Parathyroid adenoma (tissue), 2 donors: ENCODE data around the gene GOLPH3L.
"Not testable (repeated sequence)": the region's sequence is repeated elsewhere in the genome, so short reads cannot be mapped to it uniquely, and the experiment has no call there.

Source experiments
- H2AFZ ChIP-seq: fragments of 300-600 bp; sonication (generic); one replicate; pipeline ENCODE4 v1.7.0; 2017; ENCODE audit warnings: antibody characterized with exemption, mild to moderate bottlenecking
- H3K27ac ChIP-seq: fragments of 300-600 bp; sonication (generic); one replicate; pipeline ENCODE4 v1.7.0; 2017
- H3K27me3 ChIP-seq: fragments of 300-600 bp; sonication (generic); one replicate; pipeline ENCODE4 v1.7.0; 2017; ENCODE audit warnings: low read length; ENCODE audit not compliant: control insufficient read depth, insufficient read depth
- H3K36me3 ChIP-seq: fragments of 300-600 bp; sonication (generic); one replicate; pipeline ENCODE4 v1.7.0; 2017; ENCODE audit warnings: low read length; ENCODE audit not compliant: control insufficient read depth, insufficient read depth
- H3K4me1 ChIP-seq: fragments of 300-600 bp; sonication (generic); one replicate; pipeline ENCODE4 v1.7.0; 2017; ENCODE audit warnings: control low read depth
- H3K4me2 ChIP-seq: fragments of 300-600 bp; sonication (generic); one replicate; pipeline ENCODE4 v1.7.0; 2017; ENCODE audit warnings: low read length
- H3K4me3 ChIP-seq: fragments of 300-600 bp; sonication (generic); one replicate; pipeline ENCODE4 v1.7.0; 2017; ENCODE audit warnings: low read depth, low read length
- H3K79me2 ChIP-seq: fragments of 300-600 bp; sonication (generic); one replicate; pipeline ENCODE4 v1.7.0; 2017; ENCODE audit warnings: control low read depth
- H3K9ac ChIP-seq: fragments of 300-600 bp; sonication (generic); one replicate; pipeline ENCODE4 v1.7.0; 2017; ENCODE audit warnings: mild to moderate bottlenecking
- H3K9me3 ChIP-seq: fragments of 300-600 bp; sonication (generic); one replicate; pipeline ENCODE4 v1.7.0; 2017; ENCODE audit warnings: low read length; ENCODE audit not compliant: control insufficient read depth
- CTCF ChIP-seq: fragments of 300-600 bp; sonication (generic); IDR thresholded peaks from one replicate; pipeline ENCODE4 v1.7.0; 2017; ENCODE audit warnings: antibody characterized with exemption, mild to moderate bottlenecking
- donor health status: primary hyperparathyroidism.

GOLPH3L gene

DNA sequence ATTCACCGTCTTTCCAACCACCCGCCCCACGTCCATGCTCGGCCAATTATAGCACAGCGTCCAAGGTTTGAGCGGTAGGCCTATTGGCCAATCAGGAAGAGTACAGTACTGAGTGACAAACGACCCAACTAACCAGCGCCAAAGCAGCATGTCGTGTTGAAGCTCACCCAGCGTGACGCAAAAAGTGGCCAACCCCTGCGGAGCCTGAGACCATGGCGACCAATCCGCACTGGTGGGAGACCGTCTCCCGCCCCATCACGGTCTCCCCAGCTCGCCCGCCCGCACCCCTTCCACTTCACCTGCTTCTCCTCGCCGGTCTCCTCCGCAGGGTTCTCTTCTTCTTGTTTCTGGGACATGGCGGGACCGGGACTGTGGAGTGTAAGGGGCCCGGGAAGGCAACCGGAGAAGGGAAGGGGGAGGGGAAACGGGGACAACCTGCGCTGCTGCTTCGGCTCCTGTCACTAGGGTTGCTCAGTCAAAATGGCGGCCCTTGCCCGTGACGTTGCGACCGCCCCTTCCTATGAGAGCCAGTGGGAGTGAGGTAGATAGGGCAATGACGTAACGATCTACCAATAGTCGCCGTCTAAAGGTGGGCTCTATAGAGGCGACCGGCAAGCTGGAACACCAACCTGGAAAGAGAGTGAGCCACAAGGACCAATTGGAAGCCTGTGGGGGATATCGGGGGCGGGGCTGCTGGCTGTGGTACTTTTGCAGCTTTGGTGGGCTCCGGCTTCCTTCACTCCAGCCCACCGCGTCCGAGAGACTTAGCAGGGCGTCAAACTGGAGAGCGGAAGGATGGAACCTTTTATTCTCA lies 67.6 kb downstream of the GOLPH3L start, which contains the start of gene ENSA:
TSS of gene ENSA (minus strand) at position 498 of the 814 bp plus-strand sequence. CDS start at position 356, 142 bp downstream.
- H3K9ac ChIP-seq, result peak within 1 kb of the TSS; percentile 53
- peak within 1 kb of the TSS; percentile 99 for H3K27ac ChIP-seq
- no peaks in the 10 kb centered on the region for H3K27me3 ChIP-seq
- no peak for TF ChIP-seq CTCF
- no peaks in the 10 kb centered on the region for H3K36me3 ChIP-seq
- H3K4me2 ChIP-seq, result peak within 1 kb of the TSS; percentile 99
- peak within 1 kb of the TSS; percentile 93 for H2AFZ ChIP-seq
- peaks cover 9% of the 10 kb centered on the region for H3K79me2 ChIP-seq
- H3K4me1 ChIP-seq, result peaks cover 2% of the 10 kb centered on the region
- H3K4me3 ChIP-seq, result peak within 1 kb of the TSS; percentile 93
- H3K9me3 ChIP-seq, result no peaks in the 10 kb centered on the region

DNA sequence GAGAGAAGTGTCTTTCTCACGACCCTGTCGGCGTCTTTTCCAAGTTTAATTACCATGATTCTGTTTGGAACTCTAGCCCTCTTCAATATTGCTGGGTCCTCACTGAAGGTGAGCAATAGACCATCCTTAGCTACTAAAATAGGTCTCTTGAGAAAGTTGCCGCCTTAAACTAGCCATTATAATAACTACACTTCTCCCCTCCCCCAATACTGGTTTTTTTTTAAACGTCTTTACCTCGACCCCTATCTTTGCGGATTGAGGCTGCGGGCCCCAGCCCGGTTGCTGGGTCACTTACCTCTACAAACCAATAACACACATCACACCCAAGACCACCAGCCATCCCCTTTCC lies 68.2 kb downstream of the GOLPH3L start:
- H3K36me3 ChIP-seq, result no peaks in the 10 kb centered on the region
- H3K27me3 ChIP-seq, result no peaks in the 10 kb centered on the region
- H3K4me3 ChIP-seq, result peak overlapping the region; percentile 93
- no peak overlapping the region for H3K9ac ChIP-seq
- peak overlapping the region; percentile 93 for H2AFZ ChIP-seq
- no peak for TF ChIP-seq CTCF
- peaks cover 9% of the 10 kb centered on the region for H3K79me2 ChIP-seq
- H3K4me1 ChIP-seq, result peaks cover 2% of the 10 kb centered on the region
- no peaks in the 10 kb centered on the region for H3K9me3 ChIP-seq
- H3K4me2 ChIP-seq, result peak overlapping the region; percentile 99
- peak overlapping the region; percentile 99 for H3K27ac ChIP-seq

GRCh38 chr1:150627826-150628410 lies 69.0 kb downstream of the GOLPH3L start:
- H3K9ac ChIP-seq, result no peak overlapping the region
- peaks cover 2% of the 10 kb centered on the region for H3K4me1 ChIP-seq
- H3K4me3 ChIP-seq, result peak overlapping the region; percentile 93
- H3K79me2 ChIP-seq, result peaks cover 9% of the 10 kb centered on the region
- H3K9me3 ChIP-seq, result no peaks in the 10 kb centered on the region
- H3K27ac ChIP-seq, result no peak overlapping the region
- no peaks in the 10 kb centered on the region for H3K36me3 ChIP-seq
- no peaks in the 10 kb centered on the region for H3K27me3 ChIP-seq
- TF ChIP-seq CTCF, result no peak
- H3K4me2 ChIP-seq, result peak overlapping the region; percentile 99
- H2AFZ ChIP-seq, result no peak overlapping the region

- Histone ChIP-seq H3K4me3 (no peak overlapping the region), H2AFZ (no peak overlapping the region), H3K27ac (no peak overlapping the region), H3K79me2 (peaks cover 9% of the 10 kb centered on the region), H3K4me2 (no peak overlapping the region), H3K27me3 (no peaks in the 10 kb centered on the region), H3K9me3 (no peaks in the 10 kb centered on the region), H3K4me1 (peaks cover 2% of the 10 kb centered on the region), H3K36me3 (no peaks in the 10 kb centered on the region), H3K9ac (no peak overlapping the region)
- no peak for TF ChIP-seq CTCF
These were observed 70.8 kb downstream of the GOLPH3L start for GRCh38 chr1:150626150-150626549.

GRCh38 chr1:150624546-150624945 lies 72.4 kb downstream of the GOLPH3L start:
- H3K9ac ChIP-seq, H3K4me2 ChIP-seq, H3K4me1 ChIP-seq, H3K27ac ChIP-seq, H2AFZ ChIP-seq, H3K36me3 ChIP-seq, H3K79me2 ChIP-seq, H3K27me3 ChIP-seq, H3K9me3 ChIP-seq, H3K4me3 ChIP-seq: not testable (repeated sequence)

DNA sequence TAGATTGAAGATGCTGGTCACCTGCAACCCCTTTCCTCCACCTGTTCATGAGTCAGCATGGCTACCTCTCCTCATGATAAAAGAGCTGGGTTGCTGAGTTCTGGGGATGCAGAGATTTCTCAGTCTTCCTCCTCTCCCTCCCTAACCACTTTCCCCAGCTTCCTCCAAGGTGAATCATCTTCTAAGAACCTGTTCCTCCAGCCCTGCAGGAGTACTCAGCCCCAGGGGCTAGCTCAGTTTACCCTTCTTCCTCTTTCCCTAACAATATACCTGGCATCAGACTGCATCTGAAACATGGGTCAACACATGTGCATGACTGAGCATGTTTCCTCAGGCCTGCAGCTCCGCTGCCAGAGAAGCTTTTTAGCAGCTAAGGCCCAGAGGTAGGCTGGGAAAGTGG lies 72.8 kb downstream of the GOLPH3L start:
- H3K9me3 ChIP-seq, H3K79me2 ChIP-seq, H3K27ac ChIP-seq, H3K4me3 ChIP-seq, H3K9ac ChIP-seq, H3K4me1 ChIP-seq, H2AFZ ChIP-seq, H3K27me3 ChIP-seq, H3K4me2 ChIP-seq, H3K36me3 ChIP-seq: not testable (repeated sequence)
